ENCODE data around the gene MEPE.
A peak's percentile ranks its signal among the peaks of the same experiment; 100 is the strongest.

The MEPE gene

DNA sequence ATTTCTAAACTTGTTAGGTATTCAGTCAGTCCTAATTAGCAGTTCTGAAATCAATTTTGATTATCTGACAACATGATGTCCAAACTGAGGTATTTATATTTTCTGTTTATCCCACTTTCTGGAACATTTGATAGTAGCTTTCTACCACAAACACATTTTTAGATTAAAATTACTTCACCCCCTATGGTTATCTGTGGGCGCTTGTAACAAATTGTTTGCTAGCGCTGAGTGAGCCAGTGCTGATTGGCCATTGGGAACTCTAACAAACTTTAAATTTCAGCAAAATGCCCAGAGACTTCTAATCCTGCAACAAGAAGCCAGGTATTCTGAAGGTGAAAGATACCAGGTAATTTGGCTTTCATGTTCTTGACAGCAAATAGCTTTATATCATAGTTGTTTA is at the start of gene MEPE:
Gene MEPE (plus strand): TSS at position 301 of the 400 bp plus-strand sequence. CDS start 1,746 bp downstream, outside the sequence.
- no peak for DNase-seq

GRCh38 chr4:87783781-87784180 is 49.0 kb upstream of the MEPE start:
- DNase-seq = no peak

GRCh38 chr4:87785731-87786509 is 46.8 kb upstream of the MEPE start:
- DNase-seq = no peak

DNA sequence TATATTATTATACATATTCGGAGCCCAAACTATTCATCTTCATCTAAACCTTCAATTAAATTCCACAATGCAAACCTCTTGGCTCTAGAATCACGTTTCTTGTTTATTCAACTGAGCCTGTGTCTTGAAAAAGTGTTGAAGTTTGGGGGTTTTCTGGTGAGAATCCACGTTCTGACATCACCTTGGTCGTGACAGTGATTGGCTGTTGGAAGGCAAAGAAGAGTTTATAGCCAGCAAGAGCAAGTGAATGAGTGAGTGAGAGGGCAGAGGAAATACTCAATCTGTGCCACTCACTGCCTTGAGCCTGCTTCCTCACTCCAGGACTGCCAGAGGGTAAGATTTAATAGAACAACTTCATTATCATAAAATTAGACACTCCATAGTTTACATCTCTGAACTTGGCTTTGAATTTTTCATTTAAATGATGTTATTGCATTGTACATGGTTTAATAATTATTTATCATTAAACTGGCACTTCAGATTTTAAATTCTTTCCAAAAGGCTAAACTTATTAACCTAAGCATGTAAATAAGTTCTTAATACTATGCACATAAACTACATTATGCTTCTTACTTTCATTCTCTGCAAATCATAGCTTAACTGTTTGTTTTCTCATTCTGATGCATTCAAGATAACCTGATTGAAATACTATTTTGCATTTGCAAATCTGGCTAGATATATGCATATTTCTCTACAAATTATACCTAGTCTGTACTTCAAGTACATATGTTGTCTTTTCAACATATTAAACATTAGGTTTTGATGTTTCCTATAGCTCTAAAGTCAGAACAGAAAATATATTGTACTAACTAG is 33.3 kb upstream of the MEPE start, which contains the start of gene IBSP:
Gene IBSP (plus strand): TSS at position 254 of the 813 bp plus-strand sequence. CDS start 2,808 bp downstream, outside the sequence.
- DNase-seq = no peak

DNA sequence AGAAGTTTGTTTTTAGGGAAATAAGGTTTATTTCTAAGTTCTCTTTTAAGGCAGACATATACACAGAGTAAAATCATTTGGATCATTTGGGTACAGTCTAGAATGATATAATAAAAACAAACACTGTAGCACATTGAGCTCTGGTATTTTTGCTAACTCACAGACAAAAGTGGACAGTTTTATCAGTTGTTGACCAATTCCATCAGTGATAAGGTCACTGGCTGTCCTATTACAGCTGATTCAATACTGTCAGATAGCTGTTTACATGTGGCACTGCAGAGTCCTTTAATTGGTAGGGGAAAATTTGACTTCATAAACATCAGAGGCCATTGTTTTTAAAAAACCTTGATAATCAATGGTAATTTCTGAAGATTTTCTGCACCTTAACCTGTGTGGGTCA is 29.9 kb upstream of the MEPE start:
- no peak for DNase-seq

GRCh38 chr4:87803421-87803820 is 29.3 kb upstream of the MEPE start:
- DNase-seq = no peak

DNA sequence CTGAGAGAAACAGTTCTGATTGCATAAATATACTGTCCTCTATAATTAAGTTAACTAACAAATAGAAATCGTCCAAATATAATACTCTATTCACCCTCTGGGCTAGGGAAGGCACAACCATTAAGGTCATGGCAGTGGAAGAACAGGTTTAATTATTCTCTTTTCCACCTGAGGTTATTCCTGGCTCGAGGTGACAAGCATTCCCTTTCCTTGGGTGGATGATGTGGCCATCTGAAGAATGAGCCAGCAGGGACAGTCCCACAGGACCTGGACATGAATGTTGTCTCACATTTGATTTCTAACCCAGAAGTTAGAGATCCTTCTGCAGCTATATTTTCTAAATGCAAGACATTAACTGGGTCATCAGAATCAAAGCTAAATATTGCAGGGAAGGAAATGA is 27.9 kb upstream of the MEPE start:
- DNase-seq = no peak

DNA sequence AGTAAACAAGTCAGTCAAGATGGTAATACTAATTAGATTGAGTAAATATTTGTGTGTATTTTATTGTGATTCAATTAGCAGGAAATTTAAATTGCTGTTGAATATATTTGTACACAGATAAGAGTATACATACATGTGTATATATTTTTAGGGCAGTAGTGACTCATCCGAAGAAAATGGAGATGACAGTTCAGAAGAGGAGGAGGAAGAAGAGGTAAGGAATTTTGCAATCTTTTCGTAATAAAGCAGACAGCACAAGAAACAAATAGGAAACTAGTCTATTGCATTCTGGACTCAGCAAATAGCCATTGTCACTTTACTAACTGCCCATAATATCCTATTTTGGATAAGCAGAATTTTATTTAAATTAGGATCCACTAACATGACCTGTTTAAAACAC is 26.8 kb upstream of the MEPE start:
- no peak for DNase-seq

DNA sequence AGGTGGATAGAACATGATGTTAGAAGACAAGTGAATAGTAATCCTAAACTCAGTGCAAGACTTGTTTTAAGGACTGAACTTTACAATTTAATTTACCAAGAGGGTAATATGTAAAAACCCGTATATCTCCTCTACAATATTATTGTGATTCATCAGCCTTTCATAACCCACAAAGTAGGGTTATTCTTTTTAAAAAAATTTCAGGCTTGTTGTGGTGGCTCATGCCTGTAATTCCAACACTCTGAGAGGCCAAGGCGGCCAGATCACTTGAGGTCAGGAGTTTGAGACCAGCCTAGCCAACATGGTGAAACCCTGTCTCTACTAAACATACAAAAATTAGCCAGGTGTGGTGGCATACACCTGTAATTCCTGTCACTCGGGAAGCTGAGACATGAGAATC is 26.2 kb upstream of the MEPE start:
- DNase-seq = no peak

- no peak for DNase-seq
These were observed 25.4 kb upstream of the MEPE start for GRCh38 chr4:87807402-87807801.

GRCh38 chr4:87811977-87812376 is 20.8 kb upstream of the MEPE start:
- DNase-seq = no peak

DNA sequence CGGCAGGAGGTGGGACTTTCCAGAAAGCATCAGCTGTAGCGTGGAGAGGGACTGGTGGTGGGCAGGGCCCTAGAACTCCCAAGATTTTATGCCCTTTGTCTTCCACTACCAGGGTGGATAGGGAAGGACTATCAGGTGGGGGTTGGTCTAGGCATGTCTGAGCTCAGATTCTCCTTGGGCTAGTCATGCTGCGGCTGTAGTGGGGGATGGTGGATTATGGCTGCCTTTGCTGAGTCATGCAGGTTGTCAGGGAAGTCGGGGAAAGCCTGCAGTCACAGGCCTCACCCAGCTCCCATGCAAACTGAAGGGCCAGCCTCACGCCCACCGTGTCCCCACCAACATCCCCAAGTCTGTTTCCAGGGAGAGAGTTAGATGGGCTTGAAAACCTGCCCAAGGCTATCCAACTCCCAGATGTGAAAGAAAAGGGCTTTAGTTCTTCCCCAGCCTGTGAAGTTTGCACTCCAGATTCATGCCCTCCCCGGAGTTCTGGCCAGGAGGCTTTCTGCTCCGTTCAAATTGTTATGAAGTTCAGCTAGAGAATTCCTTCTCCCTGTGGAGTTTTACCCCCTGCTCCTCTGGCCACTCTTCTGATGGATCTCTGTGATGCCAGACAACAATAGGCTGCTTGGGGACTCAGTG is 13.4 kb upstream of the MEPE start:
- DNase-seq = peak; percentile 4

GRCh38 chr4:87823200-87823599 is 9.6 kb upstream of the MEPE start:
- DNase-seq = no peak

GRCh38 chr4:87823724-87824123 is 9.0 kb upstream of the MEPE start:
- DNase-seq = no peak

- DNase-seq = no peak
These were observed 8.4 kb upstream of the MEPE start for GRCh38 chr4:87824352-87824751.

GRCh38 chr4:87834401-87834800 is 1.6 kb downstream of the MEPE start:
- no peak for DNase-seq

- no peak for DNase-seq
These were observed 2.4 kb downstream of the MEPE start for GRCh38 chr4:87835197-87835596.

GRCh38 chr4:87835743-87836142 is 3.0 kb downstream of the MEPE start:
- DNase-seq = no peak

GRCh38 chr4:87838205-87838604 is 5.4 kb downstream of the MEPE start:
- DNase-seq = no peak

DNA sequence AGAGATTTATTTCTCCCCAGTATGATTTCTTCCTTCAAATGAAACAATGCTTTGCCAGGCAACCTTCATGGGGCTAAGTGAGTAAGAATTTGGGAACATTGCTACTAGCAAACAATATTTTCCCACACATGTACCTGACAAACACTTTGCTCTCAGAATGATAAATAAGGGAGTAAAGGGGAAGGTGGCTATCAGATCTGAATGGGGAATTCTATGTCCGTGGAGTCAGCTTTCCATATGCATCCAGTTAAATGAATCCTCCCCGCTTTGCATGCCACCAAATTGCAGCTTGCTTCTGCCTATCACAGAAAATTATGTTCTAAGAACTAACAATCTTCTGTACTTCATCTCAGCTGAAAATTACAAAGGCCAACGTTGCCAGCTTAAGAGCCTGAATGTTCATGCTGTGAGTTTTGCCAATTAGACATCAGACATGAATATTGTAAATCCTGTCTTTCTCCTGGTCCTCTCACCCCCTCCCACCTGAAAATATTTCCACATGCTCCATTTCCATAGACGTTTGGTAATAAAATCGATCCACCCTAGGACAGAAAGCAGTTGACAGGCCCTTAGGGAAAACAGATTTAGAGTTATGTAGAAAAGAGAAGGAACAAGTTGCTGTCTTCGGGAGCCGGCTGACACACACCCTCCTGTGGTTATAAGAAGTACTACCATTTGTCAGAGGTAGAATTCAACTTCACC is 6.3 kb downstream of the MEPE start:
- no peak for DNase-seq

DNA sequence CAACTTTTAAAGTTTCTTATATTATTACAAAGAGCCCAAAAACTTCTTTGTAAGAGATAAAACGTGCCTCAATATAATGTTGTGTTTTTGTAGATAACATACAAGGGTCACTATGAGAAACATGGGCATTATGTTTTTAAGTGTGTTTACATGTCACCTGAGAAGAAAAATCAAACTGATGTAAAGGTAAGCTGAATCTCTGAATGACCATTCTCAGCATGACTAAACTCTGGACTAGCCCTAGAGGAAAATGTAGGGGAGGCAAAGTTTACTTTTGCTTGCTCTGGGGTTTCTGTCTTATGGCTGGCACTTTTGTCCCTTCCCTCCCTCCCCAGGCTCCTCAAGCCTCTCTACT is 6.8 kb downstream of the MEPE start:
- no peak for DNase-seq

DNA sequence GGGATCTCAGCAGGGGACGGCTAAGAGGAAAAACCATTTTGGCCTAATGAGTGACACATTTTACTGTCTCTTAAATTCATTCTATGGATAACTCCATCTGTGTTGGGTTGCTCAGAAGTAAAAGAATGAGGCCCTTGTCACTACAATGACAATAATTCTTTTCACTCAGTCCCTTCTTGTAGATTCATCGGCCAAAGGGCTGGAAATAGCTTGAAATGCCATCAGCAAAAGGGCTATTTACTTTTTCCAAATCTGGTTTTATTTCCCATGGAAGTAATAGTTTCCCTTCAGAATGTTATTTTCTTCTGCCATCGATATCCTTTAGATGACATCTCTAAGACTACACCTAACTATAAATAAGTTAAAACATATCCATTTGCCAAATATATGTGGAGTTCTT is 7.4 kb downstream of the MEPE start:
- no peak for DNase-seq

DNA sequence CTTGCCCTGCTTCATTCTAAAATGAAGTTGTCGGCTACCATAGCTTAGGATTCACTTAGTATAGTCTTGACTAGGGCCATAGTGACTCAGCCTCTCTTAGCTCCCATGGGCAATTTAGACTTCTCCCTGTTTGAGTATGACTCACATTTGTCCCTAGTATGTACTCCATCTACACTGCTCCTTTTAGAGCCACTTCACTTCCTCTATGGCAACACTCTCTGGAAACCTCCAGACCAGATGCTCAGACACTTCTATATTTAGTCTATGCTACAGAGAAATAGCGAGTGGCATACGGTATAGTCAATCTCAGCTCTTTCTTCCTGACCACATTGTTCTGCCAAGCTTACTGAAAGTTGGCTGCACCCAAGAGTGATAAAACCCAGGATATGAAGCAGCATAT is 11.2 kb downstream of the MEPE start:
- no peak for DNase-seq
